OCI-M2 (cell line): ENCODE data around the gene POC1B.

Experiments used
- DNase-seq: peaks from one replicate; lab custom pipeline; 2025; ENCODE audit not compliant: unreplicated experiment; lab: John Stamatoyannopoulos, UW

Gene POC1B

DNA sequence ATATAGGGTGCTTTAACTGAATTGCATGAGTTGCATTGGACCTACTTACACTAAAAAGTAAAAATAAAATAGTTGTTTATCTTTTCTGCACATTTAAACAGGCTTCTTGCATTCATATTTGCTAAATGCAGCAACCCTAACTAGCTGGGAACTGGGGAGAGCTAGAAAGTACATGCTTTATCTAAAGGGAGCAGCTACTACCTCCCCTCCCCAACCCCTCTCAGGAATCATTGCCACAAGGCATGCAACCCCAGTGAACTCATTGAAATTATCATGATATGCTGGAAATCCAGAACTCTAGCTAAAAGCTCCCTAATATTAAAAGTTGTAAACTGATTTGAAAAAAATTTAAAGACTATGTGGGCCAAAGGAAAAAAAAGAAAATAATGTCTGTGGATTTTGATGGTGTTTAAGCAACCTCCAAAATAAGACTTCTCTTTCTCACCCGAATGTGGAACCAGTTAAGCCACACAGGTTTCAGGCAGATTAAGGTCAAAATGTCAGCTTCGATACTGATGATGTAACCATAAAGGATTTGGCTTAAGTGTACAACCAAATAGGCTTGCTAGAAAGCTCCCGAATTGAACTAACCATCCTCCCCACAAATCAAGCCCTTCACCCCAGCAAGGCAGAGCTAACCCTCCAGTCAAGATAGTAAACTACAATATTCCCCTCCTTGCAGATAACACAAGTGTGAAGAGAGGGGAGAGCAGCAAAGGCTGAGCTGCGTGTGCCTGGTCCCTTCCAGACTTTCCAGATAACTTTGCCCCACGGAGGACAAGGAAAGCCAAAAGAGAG is 13.8 kb upstream of the POC1B start:
- DNase-seq = no peak

DNA sequence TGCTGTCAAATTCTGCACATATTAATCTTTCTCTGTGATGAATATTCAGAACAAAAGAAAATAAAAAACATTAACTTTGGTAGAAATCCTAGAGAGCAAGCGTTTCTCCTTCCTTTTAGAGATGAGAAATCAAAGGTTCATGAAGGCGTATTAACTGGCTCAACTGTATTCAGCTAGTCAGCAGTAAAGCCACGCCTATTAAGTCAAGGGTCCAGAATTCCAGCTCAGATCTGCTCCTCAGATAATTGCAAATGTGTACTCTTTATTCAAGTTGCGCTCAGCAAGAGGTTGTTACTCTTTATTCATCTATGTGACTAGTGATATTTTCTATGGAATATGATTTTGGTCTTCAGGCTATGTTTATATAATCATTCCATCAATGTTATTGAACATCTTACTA is 13.1 kb upstream of the POC1B start:
- DNase-seq = no peak

DNA sequence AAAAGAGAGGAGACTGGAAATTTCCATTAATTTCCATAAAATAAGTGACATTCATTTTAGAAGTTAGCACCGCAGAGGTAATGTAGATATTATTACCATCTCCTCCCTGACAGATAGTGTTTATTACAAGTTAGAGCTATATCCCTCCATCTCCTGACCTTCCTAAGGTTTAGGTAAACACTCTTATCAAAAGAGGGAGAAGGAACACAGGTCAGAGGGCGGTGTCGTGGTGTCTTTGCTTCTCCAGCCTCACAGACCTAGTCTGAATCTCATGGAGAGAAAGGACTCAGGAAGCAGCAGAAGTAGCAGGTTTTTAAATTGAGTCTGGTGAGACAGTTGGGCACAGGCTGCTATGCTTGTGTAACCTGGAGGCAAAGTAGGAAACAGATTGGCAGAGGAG is 11.5 kb upstream of the POC1B start:
- DNase-seq = no peak

DNA sequence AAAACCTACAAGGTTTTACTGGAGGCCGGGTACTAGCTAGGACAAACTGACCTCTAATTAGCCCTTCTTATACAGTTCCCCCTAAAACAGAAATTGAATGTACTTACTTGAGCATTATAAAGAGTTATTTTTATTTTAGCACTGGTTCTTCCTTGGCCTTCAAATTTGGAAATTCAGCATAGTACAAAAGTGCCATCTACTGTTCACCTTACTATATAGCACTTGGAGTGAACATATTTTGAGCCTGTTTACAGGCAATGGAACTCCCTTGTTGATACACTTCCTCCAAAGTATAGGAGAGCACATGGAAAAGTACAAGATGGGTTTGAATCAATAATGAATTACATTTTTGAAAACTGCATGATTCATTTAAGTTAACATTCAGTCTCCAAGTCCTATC is 3.9 kb upstream of the POC1B start:
- no peak for DNase-seq

DNA sequence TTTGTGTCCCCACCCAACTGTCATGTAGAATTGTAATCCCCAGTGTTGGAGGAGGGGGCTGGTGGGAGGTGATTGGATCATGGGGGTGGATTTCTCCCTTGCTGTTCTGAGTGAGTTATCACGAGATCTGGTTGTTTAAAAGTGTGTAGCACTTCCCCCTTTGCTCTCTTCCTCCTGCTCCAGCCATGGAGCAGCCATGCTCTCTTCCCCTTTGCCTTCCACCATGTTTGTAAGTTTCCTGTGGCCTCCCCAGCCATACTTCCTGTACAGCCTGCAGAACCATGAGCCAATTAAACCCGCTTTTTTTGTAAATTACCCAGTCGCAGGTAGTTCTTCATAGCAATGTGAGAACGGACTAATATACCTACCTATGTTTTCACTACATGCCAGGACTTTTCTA is 2.6 kb upstream of the POC1B start:
- DNase-seq = no peak

DNA sequence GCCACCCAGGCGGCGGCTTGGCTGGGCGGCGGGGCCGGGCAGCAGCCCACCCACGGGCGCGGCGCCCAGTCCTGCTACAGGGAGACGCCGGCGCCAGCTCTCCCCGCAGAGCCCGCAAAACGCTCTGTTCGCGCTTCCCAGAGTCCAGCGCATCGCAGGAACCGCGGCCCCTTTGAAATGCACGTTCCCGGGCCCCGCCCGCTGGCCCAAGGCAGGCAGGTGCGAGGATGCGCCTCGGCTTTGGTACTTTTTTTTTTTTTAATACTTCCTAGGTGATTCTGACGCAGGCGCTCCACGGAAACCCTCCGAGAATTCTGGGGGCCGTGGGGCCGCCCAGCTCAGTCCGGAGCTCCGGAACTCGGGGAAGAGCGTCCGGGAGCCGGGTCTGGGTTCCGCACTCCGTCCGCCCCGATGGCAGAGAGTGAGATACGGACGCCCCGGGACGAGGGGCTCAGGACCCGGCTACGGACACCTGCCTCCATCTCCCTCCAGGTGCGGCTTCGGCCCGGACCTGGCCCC is 483 bp downstream of the POC1B start:
- DNase-seq = no peak

DNA sequence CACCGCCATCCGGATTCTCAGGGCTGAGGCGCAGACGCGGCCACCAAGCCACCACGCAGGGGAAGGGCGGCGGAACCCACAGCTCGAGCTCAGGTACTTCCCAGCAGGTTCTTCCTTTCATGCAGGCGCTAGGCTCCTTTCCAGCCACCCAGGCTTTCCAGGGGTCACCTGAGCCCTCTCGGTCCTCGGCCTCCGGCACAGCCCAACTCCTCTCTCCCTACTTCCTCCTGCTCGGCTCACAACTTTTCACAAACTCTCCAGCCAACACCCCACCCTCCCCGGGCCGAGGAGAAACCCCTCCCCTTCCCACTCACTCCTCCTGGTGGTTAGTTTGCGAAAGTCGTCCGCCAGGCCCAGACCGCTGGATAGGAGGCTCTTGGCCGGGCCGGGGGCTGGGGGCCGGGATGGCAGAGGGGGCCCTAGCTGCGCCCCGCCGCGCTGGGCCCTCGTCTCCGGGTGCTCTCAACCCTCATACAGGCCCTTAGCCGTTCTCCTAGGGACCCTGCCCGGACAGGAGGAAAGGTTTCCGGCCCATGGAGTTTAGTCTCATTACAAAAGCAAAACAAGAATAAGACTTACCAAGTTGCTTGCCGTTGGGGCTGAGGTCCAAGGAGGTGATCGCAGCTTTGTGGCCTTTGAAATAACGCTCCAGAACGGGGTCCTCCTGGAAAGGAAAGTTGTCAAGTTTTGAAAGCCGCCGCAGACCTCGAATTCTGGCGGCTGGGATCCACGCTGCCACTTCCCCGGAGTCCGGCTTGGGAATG is 1.1 kb downstream of the POC1B start, which contains the start of gene GALNT4:
Gene GALNT4 (minus strand): TSS at position 256 of the 764 bp plus-strand sequence. CDS start 247 bp downstream, at position 9.
- DNase-seq = peak; percentile 27

DNA sequence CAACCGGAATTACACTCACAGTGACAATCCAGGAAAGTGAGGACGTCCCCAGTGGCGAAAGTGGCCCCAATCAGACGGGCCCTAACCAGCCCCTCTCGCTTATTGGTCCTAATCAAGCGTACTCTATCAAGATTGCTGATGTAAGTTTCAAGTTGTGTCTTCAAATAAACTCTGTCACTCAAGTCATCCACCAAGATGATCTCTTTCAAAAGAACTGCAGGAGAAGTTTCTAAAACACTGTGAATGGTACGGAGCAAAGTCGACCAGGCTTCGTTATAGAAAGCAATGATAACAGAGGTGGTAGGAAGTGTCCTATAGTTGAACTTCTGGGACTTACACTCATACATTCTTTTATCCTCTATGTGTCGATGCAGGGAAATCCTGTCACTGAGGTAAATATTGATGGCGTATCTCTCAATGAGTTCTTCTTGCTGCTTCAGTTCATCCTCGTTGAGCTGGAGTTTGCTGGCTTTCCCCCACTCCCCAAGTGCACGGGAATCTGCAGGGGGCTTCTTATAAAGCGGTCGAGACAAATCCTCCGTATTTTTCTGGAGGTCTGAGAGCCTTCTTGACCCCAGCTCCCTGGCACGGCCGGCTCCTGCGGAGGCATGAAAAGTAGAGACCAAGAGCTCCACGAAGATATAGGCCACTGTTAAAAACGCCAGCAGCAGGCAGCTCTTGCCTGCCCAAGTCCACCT is 1.9 kb downstream of the POC1B start:
- no peak for DNase-seq

DNA sequence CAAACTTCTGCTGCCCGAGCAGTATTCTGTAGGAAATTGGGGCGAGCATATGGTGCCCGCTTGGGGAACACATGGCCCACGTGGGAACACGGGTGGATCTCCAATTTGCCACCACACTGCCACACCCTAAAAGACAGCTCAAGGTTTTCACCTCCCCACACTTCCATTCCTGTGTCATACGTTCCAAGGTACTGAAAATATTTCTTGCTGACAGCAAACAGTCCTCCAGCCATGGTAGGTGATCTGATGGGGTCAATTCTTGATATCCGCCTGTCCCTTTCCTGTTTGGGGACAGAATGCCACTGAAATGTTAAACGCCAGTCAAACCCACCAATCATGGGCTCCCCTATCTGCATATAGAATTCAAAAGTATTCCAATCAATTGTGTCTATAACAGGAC is 2.5 kb downstream of the POC1B start:
- no peak for DNase-seq

DNA sequence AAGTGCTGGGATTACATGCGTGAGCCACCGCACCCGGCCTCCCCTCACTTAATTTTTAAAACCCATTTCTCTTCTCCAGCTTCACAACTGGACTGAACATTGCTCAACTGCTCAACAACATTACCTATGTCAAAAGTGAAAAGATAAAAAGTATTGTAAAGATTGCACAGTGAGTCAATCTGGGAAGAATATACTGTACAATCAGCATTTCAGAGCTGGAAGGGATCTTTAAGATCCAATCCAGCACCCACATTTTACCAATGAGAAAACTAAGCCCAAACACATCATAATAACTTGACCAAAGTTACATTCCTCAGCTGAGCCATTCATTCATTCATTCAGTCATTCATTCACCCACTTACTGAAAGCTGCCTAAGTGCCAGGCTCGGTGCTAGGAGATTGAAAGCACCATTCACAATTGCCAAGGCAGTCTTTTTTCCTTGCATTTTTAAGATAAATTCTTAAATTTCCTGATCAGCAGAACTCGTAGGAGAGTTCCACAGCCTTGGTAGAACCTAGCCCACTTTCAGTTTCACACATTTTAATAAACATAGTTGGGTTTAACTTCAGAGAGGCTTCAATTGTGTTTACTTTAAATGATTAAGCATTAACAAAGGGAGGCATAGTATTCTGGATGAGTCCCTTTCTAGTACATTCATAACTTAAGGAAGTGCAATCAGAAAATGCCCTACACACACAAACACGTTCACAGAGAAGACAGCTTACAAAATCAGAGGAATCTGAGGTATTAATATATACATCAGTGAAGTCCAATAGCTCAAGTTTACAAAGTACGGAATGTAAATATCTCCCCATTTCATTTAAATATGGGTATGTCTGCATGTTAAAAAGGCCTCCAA is 4.3 kb downstream of the POC1B start:
- no peak for DNase-seq

DNA sequence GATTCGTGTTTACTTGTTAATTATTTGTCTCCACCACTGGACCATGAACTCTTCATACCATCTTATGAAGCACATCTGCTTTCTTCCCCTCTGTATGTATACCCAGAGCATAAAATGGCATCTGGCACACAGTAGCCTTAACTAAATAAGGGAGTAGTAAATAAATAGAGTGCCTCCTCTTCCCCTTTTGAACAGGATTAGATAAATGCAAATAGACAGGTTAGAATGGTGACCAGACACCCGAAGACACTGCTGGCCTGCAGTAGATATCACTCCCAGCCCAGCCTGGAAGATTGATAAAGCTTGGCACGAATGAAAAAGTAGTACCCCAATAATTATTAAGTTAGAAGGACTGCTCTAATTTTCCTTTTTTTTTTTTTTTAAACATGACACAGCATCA is 8.1 kb downstream of the POC1B start:
- no peak for DNase-seq

DNA sequence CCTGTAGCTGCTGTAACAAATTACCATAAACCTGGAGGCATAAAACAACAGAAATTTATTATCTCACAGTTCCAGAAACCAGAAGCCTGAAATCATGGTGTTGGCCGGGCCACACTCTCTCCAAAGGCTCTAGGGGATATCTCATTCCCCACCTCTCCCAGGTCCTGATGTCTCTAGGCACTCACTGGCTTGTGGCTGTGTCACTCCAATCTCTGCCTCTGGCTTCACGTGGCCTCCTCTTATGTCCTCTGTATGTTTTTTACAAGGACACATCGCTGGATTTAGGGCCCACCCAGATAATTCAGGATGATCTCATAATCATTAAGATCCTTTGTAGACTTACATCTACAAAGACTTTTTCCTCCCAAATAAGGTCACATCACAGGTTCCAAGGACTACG is 9.2 kb downstream of the POC1B start:
- DNase-seq = no peak

DNA sequence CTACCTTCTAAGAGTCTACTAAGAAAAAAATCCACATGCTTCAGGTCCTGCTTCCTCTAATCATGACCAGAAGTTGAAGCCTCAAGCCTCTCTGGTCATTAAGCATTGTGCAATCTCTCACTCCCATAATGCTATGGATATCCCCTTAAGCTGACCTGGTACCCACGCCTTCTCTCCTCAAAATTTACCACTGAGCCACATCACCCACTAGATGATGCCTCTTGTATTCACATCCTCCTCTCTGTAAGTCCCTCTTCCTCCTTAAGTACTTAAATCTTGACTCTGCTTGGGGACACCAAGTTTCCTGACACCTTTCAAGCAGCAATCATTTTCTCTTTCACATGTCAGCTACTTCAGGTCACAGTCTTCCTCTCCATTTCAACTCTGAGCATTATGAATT is 11.1 kb downstream of the POC1B start:
- DNase-seq = no peak

DNA sequence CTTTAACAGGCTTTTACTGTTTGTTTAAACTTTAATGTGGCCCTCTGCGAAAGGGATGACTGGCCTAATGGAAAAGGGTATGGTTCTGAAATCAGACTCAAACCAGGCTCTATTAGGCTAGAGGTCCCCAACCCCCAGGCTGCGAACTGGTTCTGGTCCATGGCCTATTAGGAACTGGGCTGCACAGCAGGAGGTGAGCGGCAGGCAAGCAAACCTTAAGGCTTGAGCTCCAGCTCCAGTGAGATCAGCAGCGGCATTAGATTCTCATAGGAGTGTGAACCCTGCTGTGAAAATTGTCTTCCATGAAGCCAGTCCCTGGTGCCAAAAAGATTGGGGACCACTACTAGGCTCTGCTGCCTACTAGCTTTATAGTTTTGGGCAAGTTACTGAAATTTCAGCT is 12.3 kb downstream of the POC1B start:
- DNase-seq = no peak

DNA sequence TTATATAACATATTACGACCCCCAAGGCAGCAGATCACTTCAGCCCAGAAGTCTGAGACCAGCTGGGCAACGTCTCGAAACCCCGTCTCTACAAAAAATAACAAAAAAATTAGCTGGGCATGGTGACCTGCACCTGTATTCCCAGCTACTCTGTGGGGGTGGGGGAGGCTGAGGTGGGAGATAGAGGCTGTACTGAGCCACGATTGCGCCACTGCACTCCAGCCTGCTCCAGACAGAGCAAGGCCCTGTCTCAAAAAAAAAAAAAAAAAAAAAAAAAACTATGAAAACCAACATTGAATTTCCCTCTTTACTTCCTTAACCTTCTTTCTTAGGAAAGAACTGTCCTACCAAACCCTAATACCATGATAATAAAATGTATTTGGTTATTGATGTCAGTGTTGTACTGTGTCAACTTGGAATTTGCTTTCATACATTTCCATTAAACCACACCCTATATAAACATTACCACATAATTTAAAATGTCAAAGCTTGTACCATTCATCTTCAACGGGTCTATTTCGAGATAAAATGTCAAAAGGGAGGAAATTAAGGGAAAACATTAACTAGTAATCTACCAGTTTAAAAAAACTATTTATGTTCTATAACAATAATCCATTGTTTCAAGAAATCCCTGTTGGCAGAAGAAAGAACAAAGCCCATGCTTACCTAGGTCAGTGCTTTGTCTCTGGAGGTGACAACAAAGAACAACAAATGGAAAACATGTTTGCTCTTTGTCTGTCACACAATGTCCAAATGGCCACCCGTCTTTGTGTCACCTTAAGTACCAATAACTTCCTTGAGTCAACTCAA is 18.6 kb downstream of the POC1B start:
- no peak for DNase-seq

DNA sequence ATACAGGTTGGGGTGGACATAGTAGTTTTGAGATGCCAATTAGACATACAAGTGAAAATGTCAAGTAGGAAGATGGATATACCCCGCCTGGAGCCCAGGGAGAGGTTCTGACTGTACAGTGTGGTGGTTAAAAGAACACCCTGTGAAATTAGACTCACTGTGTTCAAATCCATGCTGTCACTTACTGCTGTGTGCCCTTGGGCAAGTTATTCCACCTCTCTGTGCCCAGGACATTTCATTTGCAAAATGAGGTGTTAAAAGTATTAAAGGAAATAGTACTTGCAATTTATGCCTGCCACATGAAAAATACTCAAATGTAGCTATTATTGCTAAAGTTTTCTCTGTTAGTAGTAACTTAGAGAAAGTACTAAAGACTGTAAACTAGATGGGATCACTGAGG is 19.8 kb downstream of the POC1B start:
- no peak for DNase-seq

DNA sequence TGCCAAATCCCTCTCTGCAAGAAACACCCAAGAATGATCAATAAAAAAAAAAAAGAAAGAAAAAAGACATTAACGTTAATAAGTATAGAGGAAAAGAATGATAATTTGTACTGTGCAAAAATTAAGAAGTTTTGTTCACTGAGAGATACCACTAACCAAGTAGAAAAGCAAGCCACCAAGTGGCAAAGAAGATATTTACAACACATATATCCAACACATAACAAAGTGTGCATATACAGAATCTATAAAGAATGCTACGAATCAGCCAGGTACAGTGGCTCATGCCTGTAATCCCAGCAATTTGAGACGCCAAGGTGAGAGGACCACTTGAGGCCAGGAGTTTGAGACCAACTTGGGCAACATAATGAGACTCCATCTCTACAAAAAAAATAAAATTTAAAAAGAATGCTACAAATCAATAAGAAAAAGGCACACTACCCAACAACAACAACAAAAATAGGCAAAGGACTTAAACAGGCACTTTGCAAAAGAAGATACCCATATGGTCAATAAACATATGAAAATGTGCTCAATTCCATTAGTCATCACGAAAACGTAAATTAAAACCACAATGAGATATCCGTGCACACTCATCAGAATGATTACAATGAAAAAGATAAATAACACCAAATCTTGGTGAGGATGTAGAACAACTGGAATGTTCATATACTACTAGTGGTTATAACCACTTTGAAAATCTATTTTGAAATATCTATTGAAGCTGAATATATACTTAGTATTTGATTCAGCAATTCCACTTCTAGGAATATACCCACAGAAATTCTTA is 21.1 kb downstream of the POC1B start:
- no peak for DNase-seq

DNA sequence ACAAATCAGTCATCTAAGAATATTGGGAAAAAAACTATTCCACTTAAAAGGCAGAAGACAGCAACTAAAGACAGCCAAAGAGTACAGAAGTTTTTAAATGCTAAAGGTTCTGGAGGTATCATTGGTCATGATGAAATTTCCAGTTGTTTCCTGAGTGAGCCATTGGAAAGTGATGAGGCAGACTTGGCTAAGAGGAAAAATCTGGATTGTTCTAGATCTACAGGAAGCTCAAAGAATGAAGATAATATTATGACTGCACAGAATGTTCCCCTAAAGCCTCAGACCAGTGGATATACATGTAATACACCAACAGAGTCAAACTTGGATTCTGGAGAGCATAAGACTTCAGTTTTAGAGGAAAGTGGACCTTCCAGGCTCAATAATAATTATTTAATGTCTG is 24.1 kb downstream of the POC1B start:
- no peak for DNase-seq

DNA sequence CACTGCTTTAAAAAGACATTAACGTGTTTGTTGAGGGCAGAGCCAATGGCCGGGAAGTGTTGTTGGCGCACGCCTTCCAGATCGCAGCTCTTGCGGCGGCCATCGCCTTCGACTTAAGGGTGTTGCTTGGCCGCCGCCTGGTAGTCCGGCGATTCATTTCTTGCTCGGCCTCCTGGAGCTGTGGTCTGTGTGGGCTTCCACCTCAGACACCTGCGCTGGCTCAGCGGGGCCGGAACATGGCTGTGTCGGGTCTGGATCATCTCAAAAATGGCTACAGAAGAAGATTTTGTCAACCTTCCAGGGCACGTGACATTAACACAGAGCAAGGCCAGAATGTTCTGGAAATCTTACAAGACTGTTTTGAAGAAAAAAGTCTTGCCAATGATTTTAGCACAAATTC is 26.0 kb downstream of the POC1B start:
- DNase-seq = no peak
